Loucy (cell line): ENCODE measurements around the gene CAST.
A peak's percentile ranks its signal among the peaks of the same experiment; 100 is the strongest.

Experiments used
- H2AFZ ChIP-seq: fragments of 200-600 bp; sonication (generic); 2 replicates; pipeline ENCODE4 v1.6.0; 2016; ENCODE audit warnings: antibody characterized with exemption, mild to moderate bottlenecking, low read length, moderate library complexity
- H3F3A ChIP-seq: fragments of 200-600 bp; 2 replicates; pipeline ENCODE4 v1.6.0; 2016; ENCODE audit warnings: antibody characterized with exemption, low read depth, mild to moderate bottlenecking
- H3K27me3 ChIP-seq: fragments of 200-600 bp; sonication (generic); 2 replicates; pipeline ENCODE4 v1.6.1; 2014; ENCODE audit warnings: low read length, mild to moderate bottlenecking; ENCODE audit not compliant: insufficient read depth, poor library complexity, severe bottlenecking
- H3K36me3 ChIP-seq: fragments of 200-600 bp; sonication (generic); 2 replicates; pipeline ENCODE4 v1.6.1; 2016; ENCODE audit warnings: low read length; ENCODE audit not compliant: insufficient read depth
- H3K4me1 ChIP-seq: fragments of 200-600 bp; sonication (generic); 2 replicates; pipeline ENCODE4 v1.5.1; 2014; ENCODE audit warnings: low read length, mild to moderate bottlenecking; ENCODE audit not compliant: insufficient read depth, poor library complexity, severe bottlenecking
- H3K4me2 ChIP-seq: fragments of 200-600 bp; sonication (generic); 2 replicates; pipeline ENCODE4 v1.6.0; 2014; ENCODE audit warnings: antibody characterized with exemption, low read length, low read depth, mild to moderate bottlenecking; ENCODE audit not compliant: poor library complexity, severe bottlenecking
- H3K4me3 ChIP-seq: fragments of 200-600 bp; sonication (generic); 2 replicates; pipeline ENCODE4 v1.5.1; 2014; ENCODE audit warnings: low read length, mild to moderate bottlenecking, mixed read lengths; ENCODE audit not compliant: poor library complexity, severe bottlenecking
- H3K79me2 ChIP-seq: fragments of 200-600 bp; sonication (generic); 2 replicates; pipeline ENCODE4 v1.6.1; 2014; ENCODE audit warnings: low read length; ENCODE audit not compliant: insufficient read depth
- H3K9ac ChIP-seq: fragments of 200-600 bp; sonication (generic); 2 replicates; pipeline ENCODE4 v1.6.0; 2014; ENCODE audit warnings: mild to moderate bottlenecking, low read depth, low read length, moderate library complexity; ENCODE audit not compliant: poor library complexity, severe bottlenecking
- H3K9me2 ChIP-seq: fragments of 200-600 bp; sonication (generic); replicated peaks from 2 replicates; pipeline ENCODE4 v1.6.1; 2016; ENCODE audit warnings: low read depth, low read length, mixed read lengths
- H3K9me3 ChIP-seq: fragments of 200-600 bp; sonication (generic); 2 replicates; pipeline ENCODE4 v1.6.1; 2014; ENCODE audit warnings: mild to moderate bottlenecking, antibody characterized with exemption, low read length, low read depth; ENCODE audit not compliant: insufficient read depth
- H4K20me1 ChIP-seq: fragments of 200-600 bp; sonication (generic); 2 replicates; pipeline ENCODE4 v1.6.0; 2014; ENCODE audit warnings: antibody characterized with exemption, low read length, mild to moderate bottlenecking; ENCODE audit not compliant: insufficient read depth, poor library complexity, severe bottlenecking
- CTCF ChIP-seq: fragments of 200-600 bp; sonication (generic); conservative IDR thresholded peaks from 2 replicates; pipeline ENCODE4 v1.5.1; 2014; ENCODE audit warnings: mild to moderate bottlenecking, antibody characterized with exemption, low read length
- EZH2phosphoT487 ChIP-seq: fragments of 200-600 bp; IDR thresholded peaks from 2 replicates; pipeline ENCODE4 v1.6.1; 2018; ENCODE audit warnings: antibody characterized with exemption, mild to moderate bottlenecking, moderate library complexity, borderline replicate concordance

CAST gene

GRCh38 chr5:96819806-96820205 lies 157.6 kb downstream of the CAST start:
- Histone ChIP-seq H2AFZ (no peak overlapping the region), H3K9me3 (no peaks in the 10 kb centered on the region), H3F3A (peaks cover 11% of the 10 kb centered on the region), H3K4me2 (no peak overlapping the region), H3K36me3 (no peaks in the 10 kb centered on the region), H3K4me3 (no peak overlapping the region), H3K4me1 (peaks cover 89% of the 10 kb centered on the region), H3K27me3 (no peaks in the 10 kb centered on the region), H4K20me1 (no peaks in the 10 kb centered on the region), H3K9me2 (no peaks in the 10 kb centered on the region), H3K9ac (no peak overlapping the region), H3K79me2 (no peaks in the 10 kb centered on the region)
- TF ChIP-seq EZH2phosphoT487 (no peak), CTCF (no peak)

- H3K9ac ChIP-seq, result no peak overlapping the region
- peak overlapping the region; percentile 54 for H3K4me2 ChIP-seq
- no peak overlapping the region for H2AFZ ChIP-seq
Observed at GRCh38 chr5:96821260-96821916, 159.2 kb downstream of the CAST start.

GRCh38 chr5:96822686-96823459 lies 160.7 kb downstream of the CAST start:
- Histone ChIP-seq H3K36me3 (no peaks in the 10 kb centered on the region), H3K4me2 (peak overlapping the region; percentile 23), H3F3A (no peaks in the 10 kb centered on the region), H3K9ac (no peak overlapping the region), H3K9me3 (no peaks in the 10 kb centered on the region), H4K20me1 (no peaks in the 10 kb centered on the region), H3K9me2 (no peaks in the 10 kb centered on the region), H3K4me3 (no peak overlapping the region), H2AFZ (no peak overlapping the region), H3K27me3 (no peaks in the 10 kb centered on the region), H3K79me2 (no peaks in the 10 kb centered on the region), H3K4me1 (peaks cover 85% of the 10 kb centered on the region)
- peak; percentile 58 for TF ChIP-seq CTCF
- TF ChIP-seq EZH2phosphoT487, result no peak

More at GRCh38 chr5:96821260-96821916, 159.2 kb downstream of the CAST start:
- H3K4me3 ChIP-seq, result peak overlapping the region; percentile 19
- H3F3A ChIP-seq, result peaks cover 5% of the 10 kb centered on the region
- no peaks in the 10 kb centered on the region for H3K27me3 ChIP-seq
- no peaks in the 10 kb centered on the region for H3K79me2 ChIP-seq
- H3K4me1 ChIP-seq, result peaks cover 88% of the 10 kb centered on the region
- H3K9me2 ChIP-seq, result no peaks in the 10 kb centered on the region
- no peaks in the 10 kb centered on the region for H4K20me1 ChIP-seq
- TF ChIP-seq CTCF (no peak), EZH2phosphoT487 (no peak)
- no peaks in the 10 kb centered on the region for H3K36me3 ChIP-seq
- H3K9me3 ChIP-seq, result no peaks in the 10 kb centered on the region
